Loucy (cell line): ENCODE results near the gene ARSK.

Experiments
- CTCF ChIP-seq: fragments of 200-600 bp; sonication (generic); conservative IDR thresholded peaks from 2 replicates; pipeline ENCODE4 v1.5.1; 2014; ENCODE audit warnings: mild to moderate bottlenecking, antibody characterized with exemption, low read length
- EZH2phosphoT487 ChIP-seq: fragments of 200-600 bp; IDR thresholded peaks from 2 replicates; pipeline ENCODE4 v1.6.1; 2018; ENCODE audit warnings: antibody characterized with exemption, mild to moderate bottlenecking, moderate library complexity, borderline replicate concordance

- TF ChIP-seq CTCF (no peak), EZH2phosphoT487 (no peak)
These were observed 9.5 kb downstream of the ARSK start for GRCh38 chr5:95564450-95564849.
